Liver (tissue), 9 donors: ENCODE results near the gene IGFL4. TPM values are rescaled to one million over a fixed set of nuclear protein-coding genes. Genes with fewer than 3 reads are reported as not detected.

Source experiments
- DNase-seq: peaks from one replicate; pipeline ENCODE4 v3.0.0-alpha.2; 2017; ENCODE audit warnings: low spot score
- H3K27ac ChIP-seq, 2 donors: one replicate each; pipeline ENCODE4 v1.7.0; 2013; ENCODE audit warnings: inconsistent platforms in 2 of 2, low read length in 2 of 2, control low read depth in 1 of 2, low read depth in 1 of 2, mild to moderate bottlenecking in 1 of 2
- H3K27me3 ChIP-seq, 4 donors: one replicate each; pipeline versions ENCODE4 v1.6.1 to v1.7.0; 2013; ENCODE audit warnings: low read length in 3 of 4, inconsistent platforms in 1 of 4, mild to moderate bottlenecking in 1 of 4, moderate library complexity in 1 of 4; ENCODE audit not compliant: control insufficient read depth in 4 of 4, insufficient read depth in 4 of 4
- H3K36me3 ChIP-seq, 4 donors: one replicate each; pipeline versions ENCODE4 v1.6.1 to v1.7.0; 2013; ENCODE audit warnings: low read length in 3 of 4, mild to moderate bottlenecking in 3 of 4, low read depth in 1 of 4, moderate library complexity in 1 of 4; ENCODE audit not compliant: control insufficient read depth in 4 of 4, insufficient read depth in 3 of 4
- H3K4me1 ChIP-seq, 4 donors: one replicate each; pipeline versions ENCODE4 v1.6.1 to v1.7.0; 2013; ENCODE audit warnings: low read length in 3 of 4, mild to moderate bottlenecking in 3 of 4, moderate library complexity in 1 of 4; ENCODE audit not compliant: control insufficient read depth in 4 of 4, insufficient read depth in 4 of 4
- H3K4me3 ChIP-seq, 3 donors: one replicate each; pipeline versions ENCODE4 v1.6.1 to v1.7.0; 2013; ENCODE audit warnings: low read length in 3 of 3, control low read depth in 1 of 3, low read depth in 1 of 3, mild to moderate bottlenecking in 1 of 3
- H3K9ac ChIP-seq, 2 donors: one replicate each; pipeline ENCODE4 v1.7.0; 2013; ENCODE audit warnings: low read length in 2 of 2, mild to moderate bottlenecking in 2 of 2, moderate library complexity in 2 of 2, control low read depth in 1 of 2, low read depth in 1 of 2
- H3K9me3 ChIP-seq, 4 donors: one replicate each; pipeline versions ENCODE4 v1.6.1 to v1.7.0; 2013; ENCODE audit warnings: low read length in 3 of 4; ENCODE audit not compliant: control insufficient read depth in 4 of 4
- EGR1 ChIP-seq, 2 donors: IDR thresholded peaks; 2 replicates each; pipeline ENCODE4 v1.6.1; 2016 to 2018; ENCODE audit warnings: antibody characterized with exemption in 2 of 2, low read depth in 2 of 2
- FOXA1 ChIP-seq: IDR thresholded peaks from 2 replicates; pipeline ENCODE4 v1.6.1; 2016; ENCODE audit warnings: antibody characterized with exemption
- FOXA2 ChIP-seq: IDR thresholded peaks from 2 replicates; pipeline ENCODE4 v1.6.1; 2016; ENCODE audit warnings: antibody characterized with exemption
- GABPA ChIP-seq, 2 donors: IDR thresholded peaks in 1 of 2; conservative IDR thresholded peaks in 1 of 2; 2 replicates each; pipeline ENCODE4 v1.6.1; 2016; ENCODE audit warnings: antibody characterized with exemption in 2 of 2, mild to moderate bottlenecking in 1 of 2, moderate library complexity in 1 of 2
- HNF4A ChIP-seq, 2 donors: conservative IDR thresholded peaks; 2 replicates each; pipeline ENCODE4 v1.6.1; 2016; ENCODE audit warnings: antibody characterized with exemption in 2 of 2, mild to moderate bottlenecking in 2 of 2
- HNF4G ChIP-seq: IDR thresholded peaks from 2 replicates; pipeline ENCODE4 v1.6.1; 2016; ENCODE audit warnings: antibody characterized with exemption
- JUND ChIP-seq, 2 donors: IDR thresholded peaks; 2 replicates each; pipeline ENCODE4 v1.6.1; 2016; ENCODE audit warnings: antibody characterized with exemption in 2 of 2
- NR2F2 ChIP-seq: IDR thresholded peaks from 2 replicates; pipeline ENCODE4 v1.6.1; 2016; ENCODE audit warnings: antibody characterized with exemption
- RAD21 ChIP-seq, 2 donors: IDR thresholded peaks; 2 replicates each; pipeline ENCODE4 v1.6.1; 2016; ENCODE audit warnings: antibody characterized with exemption in 2 of 2, mild to moderate bottlenecking in 2 of 2
- RXRA ChIP-seq, 2 donors: IDR thresholded peaks; 2 replicates each; pipeline ENCODE4 v1.6.1; 2017 to 2018; ENCODE audit warnings: antibody characterized with exemption in 2 of 2, mild to moderate bottlenecking in 1 of 2
- SP1 ChIP-seq: IDR thresholded peaks from 2 replicates; pipeline ENCODE4 v1.6.1; 2018; ENCODE audit warnings: antibody characterized with exemption, mild to moderate bottlenecking
- TAF1 ChIP-seq: conservative IDR thresholded peaks from 2 replicates; pipeline ENCODE4 v1.6.1; 2016; ENCODE audit warnings: antibody characterized with exemption, mild to moderate bottlenecking
- YY1 ChIP-seq: IDR thresholded peaks from 2 replicates; pipeline ENCODE4 v1.6.1; 2016; ENCODE audit warnings: antibody characterized with exemption, mild to moderate bottlenecking
- WGBS: extraction: QIAGEN DNeasy Blood & Tissue Kit; methylation state at CpG from one replicate; pipeline ENCODE4 v1.1.7; 2013; 5-methylcytosine and 5-hydroxymethylcytosine counted together
- polyA plus RNA-seq, 2 donors: library from polyadenylated mRNA; stranded (reverse) in 1 of 2; unstranded in 1 of 2; fragments of 200-250 nt in 1 of 2; fragments of >200 nt in 1 of 2; fragmentation: Nextera tagmentation in 1 of 2; extraction: Ambion mirVana in 1 of 2; gene quantifications; one replicate each; pipeline versions ENCODE4 v1.2.1 to v1.2.3, GENCODE V29; 2013 to 2015
- total RNA-seq, 2 donors: library from RNA; depleted of rRNA; stranded (reverse); fragments of >200 nt; gene quantifications; one replicate each; pipeline ENCODE4 v1.2.3, GENCODE V29; 2014
- TF ChIP-seq, protein P1 (sequence below): IDR thresholded peaks from 2 replicates; pipeline ENCODE4 v1.6.1; 2016; ENCODE audit warnings: antibody characterized with exemption
- TF ChIP-seq, protein P2 (sequence below): IDR thresholded peaks from 2 replicates; pipeline ENCODE4 v1.6.1; 2016; ENCODE audit warnings: antibody characterized with exemption
- TF ChIP-seq, protein P3 (sequence below): IDR thresholded peaks from 2 replicates; pipeline ENCODE4 v1.6.1; 2016; ENCODE audit warnings: antibody characterized with exemption, mild to moderate bottlenecking
- TF ChIP-seq, protein P4 (sequence below): IDR thresholded peaks from 2 replicates; pipeline ENCODE4 v1.6.1; 2016; ENCODE audit warnings: antibody characterized with exemption
- TF ChIP-seq, protein P5 (sequence below): fragments of 150-350 bp; IDR thresholded peaks from 2 replicates; pipeline ENCODE4 v1.5.1; 2017; ENCODE audit warnings: improper control_type of control experiment, low read depth, low read length; ENCODE audit not compliant: missing input control
- donor health status: healthy.
- donor health status: healthy.
- donor health status: healthy.
- donor health status: healthy.
- donor health status: healthy.

Gene IGFL4
- total and polyA plus RNA-seq, 4 donors: not detected

DNA sequence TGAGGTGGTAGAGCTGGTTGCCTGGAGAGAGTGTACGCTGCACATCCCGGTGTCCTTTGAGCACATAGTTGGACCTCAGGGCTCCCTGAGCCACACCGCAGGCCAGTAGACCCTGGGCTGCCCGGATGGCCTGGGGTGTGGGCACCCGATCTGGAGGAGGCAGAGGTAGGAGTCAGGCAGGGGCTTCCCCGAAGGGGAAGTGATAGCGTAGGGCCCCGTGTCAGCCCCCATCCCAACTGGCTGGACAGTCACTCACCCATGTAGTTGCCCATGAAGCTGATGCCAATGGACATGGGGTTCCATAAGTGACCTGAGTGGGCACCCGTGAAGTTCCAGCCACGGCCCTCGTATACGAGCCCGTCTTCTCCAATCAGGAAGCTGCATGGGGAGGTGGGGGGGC is 21.5 kb downstream of the IGFL4 start:
- H3K27ac ChIP-seq: no peak overlapping the region

More for the DNA sequence above, 21.5 kb downstream of the IGFL4 start:
- no peak overlapping the region for H3K4me3 ChIP-seq
- H3K4me1 ChIP-seq: peaks cover 8 to 24% (median 15%) of the 10 kb centered on the region in 4 donors
- H3K9ac ChIP-seq: no peak overlapping the region
- TF ChIP-seq, protein P1, sequence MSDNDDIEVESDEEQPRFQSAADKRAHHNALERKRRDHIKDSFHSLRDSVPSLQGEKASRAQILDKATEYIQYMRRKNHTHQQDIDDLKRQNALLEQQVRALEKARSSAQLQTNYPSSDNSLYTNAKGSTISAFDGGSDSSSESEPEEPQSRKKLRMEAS: no peak
- TF ChIP-seq NR2F2 (no peak), HNF4G (no peak), TAF1 (no peak), GABPA (IDR thresholded peaks at IDR 0.05 in 1 of 2, conservative IDR thresholded peaks at IDR 0.05 in 1 of 2) (no peak), SP1 (no peak), RXRA (IDR thresholded peaks at IDR 0.05) (no peak), FOXA1 (no peak), EGR1 (IDR thresholded peaks at IDR 0.05; ENCODE audit: low read depth in 2 of 2) (no peak), FOXA2 (no peak), YY1 (no peak), JUND (IDR thresholded peaks at IDR 0.05) (no peak), HNF4A (conservative IDR thresholded peaks at IDR 0.05) (no peak), RAD21 (IDR thresholded peaks at IDR 0.05) (no peak)
- TF ChIP-seq, protein P2, sequence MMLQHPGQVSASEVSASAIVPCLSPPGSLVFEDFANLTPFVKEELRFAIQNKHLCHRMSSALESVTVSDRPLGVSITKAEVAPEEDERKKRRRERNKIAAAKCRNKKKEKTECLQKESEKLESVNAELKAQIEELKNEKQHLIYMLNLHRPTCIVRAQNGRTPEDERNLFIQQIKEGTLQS: no peak
- TF ChIP-seq, protein P3, sequence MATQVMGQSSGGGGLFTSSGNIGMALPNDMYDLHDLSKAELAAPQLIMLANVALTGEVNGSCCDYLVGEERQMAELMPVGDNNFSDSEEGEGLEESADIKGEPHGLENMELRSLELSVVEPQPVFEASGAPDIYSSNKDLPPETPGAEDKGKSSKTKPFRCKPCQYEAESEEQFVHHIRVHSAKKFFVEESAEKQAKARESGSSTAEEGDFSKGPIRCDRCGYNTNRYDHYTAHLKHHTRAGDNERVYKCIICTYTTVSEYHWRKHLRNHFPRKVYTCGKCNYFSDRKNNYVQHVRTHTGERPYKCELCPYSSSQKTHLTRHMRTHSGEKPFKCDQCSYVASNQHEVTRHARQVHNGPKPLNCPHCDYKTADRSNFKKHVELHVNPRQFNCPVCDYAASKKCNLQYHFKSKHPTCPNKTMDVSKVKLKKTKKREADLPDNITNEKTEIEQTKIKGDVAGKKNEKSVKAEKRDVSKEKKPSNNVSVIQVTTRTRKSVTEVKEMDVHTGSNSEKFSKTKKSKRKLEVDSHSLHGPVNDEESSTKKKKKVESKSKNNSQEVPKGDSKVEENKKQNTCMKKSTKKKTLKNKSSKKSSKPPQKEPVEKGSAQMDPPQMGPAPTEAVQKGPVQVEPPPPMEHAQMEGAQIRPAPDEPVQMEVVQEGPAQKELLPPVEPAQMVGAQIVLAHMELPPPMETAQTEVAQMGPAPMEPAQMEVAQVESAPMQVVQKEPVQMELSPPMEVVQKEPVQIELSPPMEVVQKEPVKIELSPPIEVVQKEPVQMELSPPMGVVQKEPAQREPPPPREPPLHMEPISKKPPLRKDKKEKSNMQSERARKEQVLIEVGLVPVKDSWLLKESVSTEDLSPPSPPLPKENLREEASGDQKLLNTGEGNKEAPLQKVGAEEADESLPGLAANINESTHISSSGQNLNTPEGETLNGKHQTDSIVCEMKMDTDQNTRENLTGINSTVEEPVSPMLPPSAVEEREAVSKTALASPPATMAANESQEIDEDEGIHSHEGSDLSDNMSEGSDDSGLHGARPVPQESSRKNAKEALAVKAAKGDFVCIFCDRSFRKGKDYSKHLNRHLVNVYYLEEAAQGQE: no peak
- TF ChIP-seq, protein P4, sequence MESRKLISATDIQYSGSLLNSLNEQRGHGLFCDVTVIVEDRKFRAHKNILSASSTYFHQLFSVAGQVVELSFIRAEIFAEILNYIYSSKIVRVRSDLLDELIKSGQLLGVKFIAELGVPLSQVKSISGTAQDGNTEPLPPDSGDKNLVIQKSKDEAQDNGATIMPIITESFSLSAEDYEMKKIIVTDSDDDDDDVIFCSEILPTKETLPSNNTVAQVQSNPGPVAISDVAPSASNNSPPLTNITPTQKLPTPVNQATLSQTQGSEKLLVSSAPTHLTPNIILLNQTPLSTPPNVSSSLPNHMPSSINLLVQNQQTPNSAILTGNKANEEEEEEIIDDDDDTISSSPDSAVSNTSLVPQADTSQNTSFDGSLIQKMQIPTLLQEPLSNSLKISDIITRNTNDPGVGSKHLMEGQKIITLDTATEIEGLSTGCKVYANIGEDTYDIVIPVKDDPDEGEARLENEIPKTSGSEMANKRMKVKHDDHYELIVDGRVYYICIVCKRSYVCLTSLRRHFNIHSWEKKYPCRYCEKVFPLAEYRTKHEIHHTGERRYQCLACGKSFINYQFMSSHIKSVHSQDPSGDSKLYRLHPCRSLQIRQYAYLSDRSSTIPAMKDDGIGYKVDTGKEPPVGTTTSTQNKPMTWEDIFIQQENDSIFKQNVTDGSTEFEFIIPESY: no peak
- TF ChIP-seq, protein P5, sequence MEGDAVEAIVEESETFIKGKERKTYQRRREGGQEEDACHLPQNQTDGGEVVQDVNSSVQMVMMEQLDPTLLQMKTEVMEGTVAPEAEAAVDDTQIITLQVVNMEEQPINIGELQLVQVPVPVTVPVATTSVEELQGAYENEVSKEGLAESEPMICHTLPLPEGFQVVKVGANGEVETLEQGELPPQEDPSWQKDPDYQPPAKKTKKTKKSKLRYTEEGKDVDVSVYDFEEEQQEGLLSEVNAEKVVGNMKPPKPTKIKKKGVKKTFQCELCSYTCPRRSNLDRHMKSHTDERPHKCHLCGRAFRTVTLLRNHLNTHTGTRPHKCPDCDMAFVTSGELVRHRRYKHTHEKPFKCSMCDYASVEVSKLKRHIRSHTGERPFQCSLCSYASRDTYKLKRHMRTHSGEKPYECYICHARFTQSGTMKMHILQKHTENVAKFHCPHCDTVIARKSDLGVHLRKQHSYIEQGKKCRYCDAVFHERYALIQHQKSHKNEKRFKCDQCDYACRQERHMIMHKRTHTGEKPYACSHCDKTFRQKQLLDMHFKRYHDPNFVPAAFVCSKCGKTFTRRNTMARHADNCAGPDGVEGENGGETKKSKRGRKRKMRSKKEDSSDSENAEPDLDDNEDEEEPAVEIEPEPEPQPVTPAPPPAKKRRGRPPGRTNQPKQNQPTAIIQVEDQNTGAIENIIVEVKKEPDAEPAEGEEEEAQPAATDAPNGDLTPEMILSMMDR: no peak
- WGBS: 93% methylated on average over 13 of the region's 13 CpGs
- peaks cover 0 to 5% (median 0%) of the 10 kb centered on the region in 4 donors for H3K36me3 ChIP-seq
- no peaks in the 10 kb centered on the region for H3K9me3 ChIP-seq
- no peaks in the 10 kb centered on the region for H3K27me3 ChIP-seq
- DNase-seq: no peak
